Smooth muscle cell of the brain vasculature (primary cell): ENCODE measurements around the gene FCER1G.
"Not testable (repeated sequence)": the region's sequence is repeated elsewhere in the genome, so short reads cannot be mapped to it uniquely, and the experiment has no call there.

Experiments
- DNase-seq: peaks from one replicate; pipeline ENCODE4 v3.0.0-alpha.2; 2012; ENCODE audit warnings: low read depth, low spot score

The FCER1G gene

DNA sequence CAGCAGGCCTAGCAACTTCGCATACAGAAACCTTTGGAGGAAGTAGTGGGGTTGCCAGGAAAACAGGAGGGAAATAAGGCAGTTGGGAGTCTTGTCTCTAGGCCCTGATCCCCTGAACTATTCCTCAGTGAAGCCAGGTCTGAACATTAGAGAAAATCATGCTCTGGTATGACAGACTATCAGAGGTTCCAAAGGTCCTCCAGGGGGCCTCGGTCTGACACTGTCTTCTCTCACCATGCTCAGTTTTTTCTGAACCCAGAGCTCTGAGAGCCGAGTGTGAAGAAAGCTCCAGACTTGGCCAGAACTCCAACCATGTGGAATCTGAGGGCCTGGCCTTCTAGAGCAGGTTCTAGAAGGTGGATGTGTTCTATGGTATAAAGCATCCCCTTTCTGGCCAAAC is 14.8 kb downstream of the FCER1G start:
- no peak for DNase-seq

DNA sequence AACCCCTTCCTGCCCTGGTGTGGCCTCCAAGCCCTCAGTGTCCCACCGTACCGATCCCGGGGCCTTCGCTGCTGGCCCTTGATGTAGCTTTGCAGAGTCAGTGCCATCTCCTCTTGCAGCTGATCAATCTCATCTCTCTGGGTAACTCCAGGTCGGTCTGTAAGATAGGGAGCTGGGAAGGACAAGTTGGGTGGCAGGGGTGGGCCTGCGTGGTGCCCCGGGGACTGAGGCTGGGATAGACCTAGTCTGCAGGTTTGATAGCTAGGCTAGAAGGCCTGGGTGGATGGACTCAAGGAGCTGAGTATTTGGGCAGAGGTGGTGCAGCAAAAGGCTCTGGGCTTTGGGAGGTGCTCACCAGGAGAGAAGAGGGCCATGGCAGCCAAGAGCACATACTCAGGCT is 15.7 kb downstream of the FCER1G start:
- no peak for DNase-seq

DNA sequence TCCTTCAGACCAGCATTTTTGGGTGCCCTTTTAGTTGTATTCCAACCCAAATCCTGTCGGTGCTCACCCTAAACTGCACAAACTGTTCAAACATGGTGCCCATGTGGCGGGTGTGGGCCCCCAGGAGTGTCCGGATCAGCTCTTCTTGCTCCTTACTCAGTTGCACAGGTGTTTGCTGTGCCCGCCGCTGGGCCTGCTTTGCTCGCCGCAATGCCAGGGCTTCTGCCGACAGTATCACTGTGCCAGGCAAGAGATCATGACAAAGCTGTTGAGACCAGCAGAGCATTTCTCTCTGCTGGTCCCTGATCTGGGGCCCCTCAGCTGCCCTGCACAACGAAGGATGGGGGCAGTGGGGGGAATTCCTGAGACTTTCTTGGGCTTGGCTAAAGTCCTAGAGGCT is 18.0 kb downstream of the FCER1G start:
- no peak for DNase-seq

DNA sequence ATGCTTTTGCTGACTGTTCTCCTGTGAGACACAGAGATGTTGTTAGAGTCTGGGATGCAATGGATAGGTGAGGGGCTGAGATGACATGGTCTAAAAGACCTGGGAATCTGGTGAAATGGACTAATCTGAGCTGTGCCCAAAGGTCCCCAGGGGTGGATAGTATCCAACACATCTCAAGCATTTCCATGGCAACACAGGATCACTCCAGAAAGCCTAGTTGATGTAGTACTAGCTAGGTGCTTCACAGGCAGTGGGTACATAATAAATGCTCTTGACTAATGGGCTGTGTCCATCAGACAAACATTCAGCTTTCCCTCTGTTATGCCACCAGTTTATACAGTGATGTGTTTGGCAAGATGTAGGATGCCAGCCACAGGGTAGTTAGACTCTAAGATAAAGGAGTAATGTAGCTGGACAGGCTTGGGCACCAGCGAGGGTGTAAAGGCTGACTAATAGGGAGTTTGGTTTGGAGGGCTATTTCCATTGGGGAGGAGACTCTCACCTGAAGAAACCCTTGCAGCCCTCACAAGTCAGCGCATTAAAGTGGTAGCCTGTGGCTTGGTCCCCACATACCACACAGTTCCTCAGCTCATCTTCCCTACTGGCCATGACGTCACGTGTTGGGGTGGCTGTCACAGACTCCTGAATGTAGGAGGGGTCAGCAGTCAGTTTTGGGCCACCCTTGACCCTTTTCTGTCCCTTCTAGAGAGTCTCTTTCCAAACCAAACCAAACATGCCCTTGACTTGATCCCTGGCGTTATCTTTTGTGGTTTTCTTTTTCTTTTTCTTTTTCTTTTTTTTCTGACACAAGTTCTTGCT is 21.1 kb downstream of the FCER1G start:
- DNase-seq = no peak

DNA sequence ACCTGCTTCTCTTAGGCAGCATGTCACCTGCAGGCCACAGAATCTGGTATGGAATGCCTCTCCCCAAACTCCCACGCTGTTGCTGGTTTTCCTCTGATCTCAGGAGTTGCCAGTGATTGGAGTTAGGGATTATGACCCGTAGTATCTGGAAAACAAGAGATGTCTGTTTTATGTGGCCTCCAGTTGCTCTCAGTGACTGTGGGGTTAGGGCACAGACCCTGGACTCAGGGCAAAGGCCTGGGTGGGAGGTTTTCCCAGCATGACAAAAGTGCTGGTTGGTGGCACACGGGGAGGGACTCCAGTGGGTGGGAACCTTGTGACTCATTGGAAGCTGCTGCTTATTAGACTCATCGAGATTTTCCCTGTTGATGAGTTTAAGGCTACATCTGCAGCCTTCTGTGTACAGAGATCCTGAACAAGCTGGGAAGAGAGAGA is 23.0 kb downstream of the FCER1G start, which contains the start of gene NR1I3:
Gene NR1I3, minus strand, starts transcription at position 165 of the 435 bp plus-strand sequence. CDS start 1,638 bp downstream, outside the sequence.
- DNase-seq = no peak

DNA sequence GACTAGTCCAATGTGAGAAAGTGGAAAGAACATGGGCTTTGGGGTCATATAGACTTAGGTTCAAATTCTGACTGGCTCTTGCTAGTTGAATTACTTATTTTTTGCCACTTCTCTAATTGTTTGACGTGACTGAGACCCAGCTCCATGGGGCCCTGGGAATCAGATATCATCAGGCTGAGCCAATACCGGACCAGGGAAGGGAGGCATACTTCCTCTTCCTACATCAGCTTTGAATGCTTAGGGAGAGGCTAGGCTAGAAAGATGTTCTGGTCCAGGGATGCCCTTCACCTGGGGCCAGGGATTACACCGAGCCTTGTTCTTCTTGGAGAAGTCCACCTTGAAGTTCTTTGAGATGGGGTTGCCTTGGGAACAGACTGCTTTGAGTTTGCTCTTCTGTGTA is 26.6 kb downstream of the FCER1G start:
- no peak for DNase-seq

DNA sequence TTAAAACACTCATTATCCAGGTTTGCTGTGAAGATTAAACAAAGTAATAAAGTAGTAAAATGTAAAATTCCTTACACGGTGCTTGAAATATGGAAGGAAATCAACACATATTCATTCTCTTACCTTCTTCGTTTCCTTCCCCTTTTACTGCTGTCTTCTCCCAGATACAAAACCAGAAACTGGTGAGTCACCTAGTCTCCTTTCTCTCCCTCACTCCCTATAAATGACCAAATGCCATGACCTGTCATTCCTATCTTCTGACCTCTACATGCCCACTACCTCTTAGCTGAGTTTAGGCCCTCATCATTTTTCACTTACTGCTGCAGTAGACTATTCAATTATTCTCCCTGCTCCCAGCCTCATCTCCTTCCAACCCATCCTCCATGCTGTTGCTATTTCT is 27.2 kb downstream of the FCER1G start:
- no peak for DNase-seq

DNA sequence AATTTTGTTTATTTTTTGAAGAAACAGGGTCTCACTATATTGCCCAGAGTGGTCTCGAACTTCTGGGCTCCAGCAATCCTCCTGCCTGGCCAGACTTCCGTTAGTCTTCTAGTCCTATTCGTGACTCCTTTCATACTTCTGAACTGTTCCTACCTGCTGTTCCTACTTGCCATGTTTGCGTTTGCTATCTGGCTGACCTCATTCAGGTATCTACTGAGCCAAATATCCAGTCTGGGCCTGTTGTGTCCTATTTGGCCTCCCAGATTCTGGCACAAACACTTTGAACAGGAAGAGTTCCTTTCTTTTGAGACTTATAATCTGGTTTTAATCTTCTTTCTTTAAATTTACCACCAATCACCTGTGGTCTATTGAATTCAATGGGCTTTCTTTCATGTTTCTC is 29.8 kb downstream of the FCER1G start:
- no peak for DNase-seq

DNA sequence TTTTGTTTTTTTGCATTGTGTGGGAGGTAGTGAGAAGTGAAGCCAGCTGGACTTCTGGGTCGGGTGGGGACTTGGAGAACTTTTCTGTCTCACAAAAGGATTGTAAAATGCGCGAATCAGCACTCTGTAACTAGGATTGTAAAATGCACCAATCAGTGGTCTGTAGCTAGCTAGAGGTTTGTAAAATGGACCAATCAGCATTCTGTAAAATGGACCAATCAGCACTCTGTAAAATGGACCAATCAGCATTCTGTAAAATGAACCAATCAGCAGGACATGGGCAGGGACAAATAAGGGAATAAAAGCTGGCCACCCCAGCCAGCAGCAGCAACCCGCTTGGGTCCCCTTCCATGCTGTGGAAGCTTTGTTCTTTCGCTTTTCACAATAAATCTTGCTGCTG is 35.0 kb downstream of the FCER1G start:
- not testable (repeated sequence) for DNase-seq

DNA sequence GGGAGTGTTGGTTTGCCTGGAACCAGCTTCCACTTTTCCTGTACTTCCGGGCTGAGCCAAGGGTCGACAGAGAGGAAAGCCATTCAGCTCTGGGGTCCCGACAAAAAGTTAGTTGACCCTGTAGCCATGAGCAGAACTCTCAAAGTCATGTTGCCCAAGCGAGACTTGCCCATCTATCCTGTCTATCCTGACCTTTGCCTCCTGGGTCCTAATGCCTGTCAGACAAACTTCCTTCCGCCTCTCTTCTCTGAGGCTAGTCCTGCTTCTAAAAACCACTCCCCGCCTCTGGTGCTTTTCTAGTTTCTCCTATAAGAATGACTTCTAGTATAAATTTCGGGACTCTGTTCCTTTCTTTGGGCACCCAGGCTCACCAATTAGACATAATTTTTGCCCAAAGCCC is 35.7 kb downstream of the FCER1G start:
- no peak for DNase-seq

DNA sequence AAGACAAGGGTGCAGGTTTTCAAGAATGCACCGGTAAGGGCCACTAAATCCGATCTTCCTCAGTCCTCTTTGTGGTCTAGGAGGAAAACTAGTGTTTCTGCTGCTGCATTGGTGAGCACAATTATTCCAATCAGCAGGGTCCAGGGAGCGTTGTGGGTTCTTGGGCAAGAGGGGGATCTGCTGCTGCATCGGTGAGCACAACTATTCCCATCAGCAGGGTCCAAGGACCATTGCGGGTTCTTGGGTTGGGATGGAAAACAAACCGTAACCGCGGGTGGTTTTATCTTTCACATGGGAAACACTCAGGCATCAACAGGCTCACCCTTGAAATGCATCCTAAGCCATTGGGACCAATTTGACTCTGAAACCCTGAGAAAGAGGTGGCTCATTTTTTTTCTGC is 36.5 kb downstream of the FCER1G start:
- DNase-seq = no peak

DNA sequence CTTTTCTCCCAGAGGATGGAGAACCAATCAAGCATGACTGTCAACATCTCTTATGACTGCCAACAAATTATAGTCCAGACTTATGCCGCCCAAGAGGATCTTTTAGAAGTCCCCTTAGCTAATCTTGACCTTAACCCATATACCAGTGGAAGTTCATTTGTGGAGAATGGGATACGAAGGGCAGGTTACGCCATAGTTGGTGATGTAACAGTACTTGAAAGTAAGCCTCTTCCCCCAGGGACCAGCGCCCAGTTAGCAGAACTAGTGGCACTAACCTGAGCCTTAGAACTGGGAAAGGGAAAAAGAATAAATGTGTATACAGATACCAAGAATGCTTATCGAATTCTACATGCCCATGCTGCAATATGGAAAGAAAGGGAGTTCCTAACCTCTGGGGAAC is 40.2 kb downstream of the FCER1G start:
- not testable (repeated sequence) for DNase-seq

DNA sequence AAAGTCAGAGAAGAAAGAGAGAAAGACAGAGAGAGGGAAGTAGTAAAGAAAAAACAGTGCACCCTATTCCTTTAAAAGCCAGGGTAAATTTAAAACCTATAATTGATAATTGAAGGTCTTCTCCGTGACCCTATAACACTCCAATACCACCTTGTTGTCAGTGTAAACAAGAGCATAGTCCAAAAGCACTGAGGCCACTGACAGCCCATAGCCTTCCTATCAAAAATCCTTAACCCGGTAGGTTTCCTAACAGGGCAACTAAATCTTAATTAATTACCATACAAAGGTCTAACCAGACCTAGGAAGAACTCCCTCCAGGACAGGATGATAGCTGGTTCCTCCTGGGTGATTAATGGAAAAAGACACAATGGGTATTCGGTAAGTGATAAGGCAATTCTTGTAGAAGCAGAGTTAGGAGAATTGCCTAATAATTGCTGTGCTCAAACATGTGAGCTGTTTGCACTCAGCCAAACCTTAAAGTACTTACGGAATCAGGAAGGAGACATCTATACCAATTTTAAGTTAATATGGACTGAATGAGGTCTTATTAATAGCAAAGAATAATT is 40.9 kb downstream of the FCER1G start:
- DNase-seq = not testable (repeated sequence)

DNA sequence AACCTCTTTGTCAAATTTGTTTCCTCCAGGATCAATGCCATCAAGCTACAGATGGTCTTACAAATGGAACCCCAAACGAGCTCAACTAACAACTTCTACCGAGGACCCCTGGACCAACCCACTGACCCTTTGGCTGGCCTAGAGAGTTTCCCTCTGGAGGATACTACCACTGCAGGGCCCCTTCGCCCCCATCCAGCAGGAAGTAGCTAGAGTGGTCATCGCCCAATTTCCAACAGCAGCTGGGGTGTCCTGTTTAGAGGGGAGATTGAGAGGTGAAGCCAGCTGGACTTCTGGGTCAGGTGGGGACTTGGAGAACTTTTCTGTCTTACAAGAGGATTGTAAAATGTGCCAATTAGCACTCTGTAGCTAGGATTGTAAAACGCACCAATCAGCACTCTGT is 42.0 kb downstream of the FCER1G start:
- DNase-seq = not testable (repeated sequence)

DNA sequence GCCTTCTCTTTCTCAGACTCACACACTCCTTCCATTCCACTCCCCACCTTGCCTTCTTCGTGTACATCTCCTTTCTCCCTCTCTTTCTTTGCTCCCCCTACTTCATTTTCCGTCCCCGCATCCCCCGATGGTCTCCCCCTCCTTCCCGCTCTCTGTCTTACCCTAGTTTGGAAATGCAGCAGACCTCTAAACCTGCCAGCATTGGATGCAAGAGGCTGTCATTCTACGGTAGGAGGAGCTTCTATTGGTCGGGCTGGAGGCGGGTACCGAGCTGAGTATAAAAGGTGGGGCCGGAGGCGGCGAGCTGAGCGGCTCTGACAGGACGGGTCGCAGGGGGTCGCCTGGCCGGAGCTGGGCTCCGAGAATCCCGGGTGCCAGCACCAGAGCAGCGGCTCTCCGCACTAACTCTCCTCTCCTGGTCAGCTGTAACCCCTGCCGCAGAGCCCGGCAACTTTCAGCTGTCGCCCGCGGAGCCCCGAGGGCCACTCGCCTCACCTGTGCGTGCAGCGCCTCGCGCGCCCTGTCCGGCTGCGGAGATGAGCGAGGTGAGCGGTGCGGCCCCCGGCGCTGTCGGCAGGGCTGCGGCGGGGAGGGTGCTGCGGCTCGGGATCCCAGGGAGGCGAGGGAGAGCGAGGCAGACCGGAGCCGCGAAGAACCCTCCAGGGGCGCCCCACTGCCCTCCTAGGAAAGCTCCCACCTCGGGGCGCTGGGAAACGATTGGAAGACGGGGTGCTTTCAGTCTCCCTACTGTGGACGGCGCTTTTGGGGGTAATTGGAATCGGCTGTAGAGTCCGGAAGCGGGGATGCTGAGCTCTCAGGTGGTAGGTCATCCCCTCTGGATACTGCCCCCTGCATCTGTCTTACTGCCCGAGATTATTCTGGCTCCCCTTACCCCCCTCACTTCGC is 43.6 kb downstream of the FCER1G start, which contains the start of gene PCP4L1:
Gene PCP4L1, plus strand, starts transcription at position 307 of the 906 bp plus-strand sequence. Its CDS starts 230 bp downstream, at position 537.
- DNase-seq = peak; percentile 13

DNA sequence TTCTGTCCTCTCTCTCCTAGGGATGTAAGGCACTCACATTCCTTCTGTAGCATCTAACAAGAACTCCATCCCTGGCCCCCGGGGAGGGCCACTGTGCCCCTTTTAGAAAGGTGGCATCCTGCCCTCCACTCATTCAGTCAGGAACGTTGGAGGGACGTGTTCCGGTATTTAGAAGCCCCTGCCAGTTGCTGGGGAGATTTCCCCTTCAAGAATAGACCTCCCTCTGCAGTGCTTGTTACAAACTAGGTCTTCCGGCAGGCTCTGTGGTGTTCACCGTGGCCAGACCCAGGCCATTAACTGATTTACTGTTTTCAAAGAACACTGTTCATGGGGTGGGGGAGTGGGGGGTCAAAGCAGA is 44.2 kb downstream of the FCER1G start:
- no peak for DNase-seq

DNA sequence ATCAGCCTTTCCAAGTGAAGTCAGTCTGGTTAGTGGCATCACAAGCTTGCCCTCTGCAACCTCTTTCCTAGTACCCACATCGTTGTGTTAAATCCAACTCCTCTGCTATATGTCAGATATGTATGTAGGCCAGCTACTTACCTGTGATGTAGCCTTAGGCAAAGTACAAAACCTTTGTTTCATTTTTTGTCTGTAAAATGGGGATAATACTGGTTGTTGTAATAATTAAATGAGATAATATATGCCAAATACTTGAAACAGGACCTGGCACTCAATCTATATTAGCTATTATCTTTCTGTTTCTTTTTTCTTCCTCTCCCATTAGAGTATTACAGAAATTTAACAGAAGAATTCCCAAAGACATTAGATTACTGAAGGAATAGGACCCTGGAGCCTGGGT is 44.7 kb downstream of the FCER1G start:
- DNase-seq = no peak

DNA sequence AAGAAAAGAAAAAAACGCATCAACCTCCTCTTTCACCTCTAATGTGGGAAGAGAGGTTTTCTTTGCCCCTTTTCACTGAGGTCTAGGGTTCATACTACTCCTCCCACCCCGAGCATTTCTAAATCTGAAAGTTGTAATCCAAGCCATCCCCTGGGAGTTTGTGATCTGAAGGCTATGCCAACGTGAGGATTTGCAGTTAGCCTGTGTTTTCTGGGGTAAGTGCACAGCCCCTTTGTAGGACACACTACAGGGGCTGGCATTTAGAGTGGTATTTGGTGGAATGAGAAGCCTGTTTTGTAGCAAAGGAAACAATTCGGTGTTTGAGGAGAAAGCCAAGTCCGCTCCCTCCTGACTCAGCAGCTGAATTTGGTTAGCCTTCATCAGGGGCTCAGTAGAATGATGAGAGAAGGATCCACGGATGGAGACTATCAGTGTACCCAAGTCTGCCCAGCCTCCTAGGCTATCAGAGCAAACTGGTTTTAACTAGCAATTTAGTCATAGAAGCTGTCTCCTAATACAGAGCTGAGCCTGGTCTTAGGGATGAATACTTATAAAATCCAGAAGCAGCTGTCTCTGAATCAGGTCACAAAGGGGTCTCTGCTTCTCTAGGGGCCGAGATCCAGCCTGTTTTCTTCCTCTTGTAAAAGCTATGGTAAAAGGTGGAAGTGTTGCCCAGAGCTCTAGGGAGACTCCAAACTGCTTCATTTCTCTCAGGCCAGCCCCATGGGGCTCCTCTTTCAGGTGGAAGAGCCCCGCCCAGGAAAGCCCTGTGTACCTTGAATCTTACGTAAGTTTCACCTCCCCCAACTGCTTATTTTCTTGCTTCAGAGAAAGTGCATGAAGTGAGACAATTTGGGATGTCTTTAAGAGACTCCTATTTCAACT is 45.5 kb downstream of the FCER1G start:
- DNase-seq = no peak

DNA sequence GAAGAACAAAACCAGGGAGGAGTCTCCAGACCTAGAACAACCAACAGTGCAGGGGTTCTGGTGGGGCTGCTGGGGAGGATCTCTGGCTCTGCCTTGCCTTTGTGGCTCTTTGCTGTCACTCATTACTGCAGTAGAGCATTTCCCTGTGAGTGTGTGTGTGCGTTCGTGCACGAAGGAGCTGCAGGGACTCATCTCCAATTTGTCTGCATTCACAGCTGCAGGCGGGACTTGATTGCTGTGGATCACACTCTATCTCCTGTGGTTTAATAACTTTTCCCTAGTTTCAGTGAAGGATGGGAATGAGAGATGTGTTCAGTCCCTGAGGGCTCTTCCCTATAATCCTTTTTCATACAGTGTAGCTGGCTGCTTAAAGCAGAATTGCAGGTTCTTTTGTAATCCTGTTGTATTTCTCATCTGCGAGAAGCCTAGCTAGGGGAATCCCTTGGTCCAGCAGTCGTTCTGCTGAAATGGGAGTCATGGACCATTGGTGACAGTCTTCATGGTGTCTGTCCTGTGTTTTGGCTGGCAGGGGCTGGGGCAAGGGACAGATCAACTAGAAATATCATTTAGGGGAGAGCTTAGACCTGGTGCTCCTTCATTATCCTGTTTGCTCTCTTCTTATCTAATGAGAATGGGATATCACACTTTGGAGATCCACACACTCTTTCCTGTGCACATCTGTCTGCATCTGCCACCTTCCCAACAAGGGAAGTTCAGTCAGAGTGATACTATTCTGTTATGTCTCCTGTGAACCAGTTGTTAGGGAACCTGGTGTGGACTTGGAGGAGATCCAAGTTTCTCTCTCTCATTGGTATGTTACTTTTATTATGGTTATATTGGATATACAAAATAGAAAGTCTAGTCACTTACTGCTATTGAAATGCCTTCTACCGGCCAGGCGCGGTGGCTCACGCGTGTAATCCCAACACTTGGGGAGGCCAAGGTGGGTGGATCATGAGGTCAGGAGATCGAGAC is 46.5 kb downstream of the FCER1G start:
- no peak for DNase-seq

DNA sequence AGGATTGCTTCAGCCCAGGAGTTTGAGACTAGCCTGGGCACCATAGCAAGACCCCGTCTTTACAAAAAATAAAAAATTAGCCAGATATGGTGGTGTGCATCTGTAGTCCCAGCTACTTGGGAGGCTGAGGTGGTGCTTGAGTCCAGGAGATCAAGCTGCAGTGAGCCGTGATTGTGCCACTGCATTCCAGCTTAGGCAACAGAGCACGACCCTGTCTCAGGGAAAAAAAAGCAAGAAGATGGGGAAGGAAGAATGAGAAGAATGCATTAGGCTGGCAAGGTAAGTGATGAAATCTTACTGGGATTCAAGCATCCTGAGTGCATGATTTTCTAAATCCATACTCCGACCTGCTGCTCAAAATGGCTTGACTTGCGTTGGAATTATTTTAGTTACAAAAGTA is 50.2 kb downstream of the FCER1G start:
- DNase-seq = no peak
